K562 (cell line): Measurements from ENCODE around the gene RACK1. TPM values are rescaled to one million over a fixed set of nuclear protein-coding genes. Genes with fewer than 3 reads are reported as not detected.
A peak's percentile ranks its signal among the peaks of the same experiment; 100 is the strongest.

Experiments used
- ATAC-seq: fragments of 200-7000 bp; cut with Tn5 transposase; 3 replicates; pipeline ENCODE4 v1.9.1; 2020; ENCODE audit warnings: moderate library complexity
- BruUV-seq: library from RNA; stranded (reverse); fragments of 400-500 nt; replicated peaks from 2 replicates; lab custom pipeline; 2021; lab: Mats Ljungman, UMichigan
- CTCF ChIA-PET: fragments of 300-600 bp; formaldehyde crosslinking; extraction: SDS; loops from one replicate; lab custom pipeline; 2021; ENCODE audit warnings: low intra/inter-chr PET ratio; lab: Yijun Ruan, JAX
- POLR2A ChIA-PET: fragments of 300-600, 350-650 bp; sonication (Branson Sonifier 250); formaldehyde crosslinking; extraction: SDS; loops from one replicate; lab custom pipeline; 2021; ENCODE audit warnings: antibody characterized with exemption, inconsistent platforms; lab: Yijun Ruan, JAX
- DNase-seq, 4 experiments: peaks; one replicate each; pipeline versions ENCODE4 v3.0.0 to v3.0.0-alpha.2; 2011 to 2018; ENCODE audit warnings: low spot score in 3 of 4, mixed read lengths in 3 of 4; ENCODE audit errors: extremely low read depth in 1 of 4
- FAIRE-seq: peaks from 2 replicates; lab custom pipeline; 2011; peaks lifted over from hg19 to GRCh38; lab: Jason Lieb, UNC
- H2AFZ ChIP-seq: 2 replicates; pipeline ENCODE4 v1.6.0; 2011; ENCODE audit warnings: low read depth, low read length, control low read depth, inconsistent platforms
- H3K27ac ChIP-seq: fragments of 200-600 bp; 3 replicates; pipeline ENCODE4 v1.8.0; 2011; ENCODE audit warnings: low read depth, mild to moderate bottlenecking, control low read depth, inconsistent platforms, low read length, moderate library complexity, mixed read lengths; ENCODE audit errors: extremely low read depth
- H3K27me3 ChIP-seq, 2 experiments: fragments of 300-600 bp in 1 of 2; 2 replicates in 1 of 2; 3 replicates in 1 of 2; pipeline versions ENCODE4 v1.6.0 to v1.8.0; 2011; ENCODE audit warnings: inconsistent platforms in 2 of 2, low read length in 2 of 2, mild to moderate bottlenecking in 1 of 2, mixed read lengths in 1 of 2, moderate library complexity in 1 of 2; ENCODE audit not compliant: control insufficient read depth in 2 of 2, insufficient read depth in 2 of 2
- H3K36me3 ChIP-seq: fragments of 300-600 bp; 3 replicates; pipeline ENCODE4 v1.8.0; 2011; ENCODE audit warnings: mild to moderate bottlenecking, low read length, inconsistent platforms; ENCODE audit not compliant: control insufficient read depth, insufficient read depth
- H3K4me1 ChIP-seq, 2 experiments: fragments of 200-600 bp in 1 of 2; replicated peaks in 1 of 2; 2 replicates in 1 of 2; 3 replicates in 1 of 2; pipeline versions ENCODE4 v1.5.1 to v1.8.0; 2011; ENCODE audit warnings: inconsistent platforms in 2 of 2, low read length in 2 of 2, mild to moderate bottlenecking in 1 of 2, mixed read lengths in 1 of 2, moderate library complexity in 1 of 2; ENCODE audit not compliant: control insufficient read depth in 2 of 2, insufficient read depth in 2 of 2
- H3K4me2 ChIP-seq: 2 replicates; pipeline ENCODE4 v1.6.1; 2011; ENCODE audit warnings: low read length, control low read depth, inconsistent platforms, mixed read lengths; ENCODE audit not compliant: insufficient read depth
- H3K4me3 ChIP-seq: fragments of 200-600 bp; sonication (generic), shearing (Covaris generic); 2 replicates; pipeline ENCODE4 v1.5.1; 2016; ENCODE audit warnings: control low read depth, inconsistent platforms
- H3K79me2 ChIP-seq: fragments of 200-600 bp; 3 replicates; pipeline ENCODE4 v1.8.0; 2011; ENCODE audit warnings: low read length, inconsistent platforms; ENCODE audit not compliant: control insufficient read depth, insufficient read depth
- H3K9ac ChIP-seq, 2 experiments: 2 replicates each; pipeline versions ENCODE4 v1.6.0 to v1.6.1; 2011; ENCODE audit warnings: low read depth in 2 of 2, low read length in 2 of 2, control low read depth in 1 of 2, inconsistent platforms in 1 of 2, mild to moderate bottlenecking in 1 of 2, mixed read lengths in 1 of 2; ENCODE audit not compliant: insufficient read depth in 1 of 2
- H3K9me1 ChIP-seq: one replicate; pipeline ENCODE4 v1.6.0; 2011; ENCODE audit warnings: inconsistent platforms, mild to moderate bottlenecking, low read length, moderate library complexity; ENCODE audit not compliant: control insufficient read depth, insufficient read depth
- H3K9me3 ChIP-seq: replicated peaks from 2 replicates; pipeline ENCODE4 v1.5.1; 2011; ENCODE audit warnings: low read depth, low read length, inconsistent platforms; ENCODE audit not compliant: control insufficient read depth, insufficient read depth
- H4K20me1 ChIP-seq: replicated peaks from 2 replicates; pipeline ENCODE4 v1.6.1; 2011; ENCODE audit warnings: low read length, inconsistent platforms, mixed read lengths; ENCODE audit not compliant: control insufficient read depth, insufficient read depth
- BCOR ChIP-seq: fragments of 450-650 bp; IDR thresholded peaks from 2 replicates; pipeline ENCODE4 v1.6.1; 2016
- CHCHD3 ChIP-seq: fragments of 250-450 bp; sonication (Bioruptor Pico); IDR thresholded peaks from 2 replicates; pipeline ENCODE4 v2.1.2; 2022; ENCODE audit warnings: mild to moderate bottlenecking
- CHD1 ChIP-seq: fragments of 200-600 bp; sonication (generic); IDR thresholded peaks from one replicate; pipeline ENCODE4 v1.6.1; 2012; ENCODE audit warnings: mild to moderate bottlenecking, moderate library complexity, low read length, inconsistent platforms
- CTBP1 ChIP-seq: fragments of 450-650 bp; IDR thresholded peaks from 2 replicates; pipeline ENCODE4 v1.6.1; 2016; ENCODE audit warnings: borderline replicate concordance
- E2F4 ChIP-seq: sonication (generic); formaldehyde crosslinking; IDR thresholded peaks from 2 replicates; pipeline ENCODE4 v1.8.0; 2022; ENCODE audit warnings: mild to moderate bottlenecking, low read depth, missing genetic modification reagents
- GATAD2B ChIP-seq: fragments of 450-650 bp; IDR thresholded peaks from 2 replicates; pipeline ENCODE4 v1.6.1; 2017; ENCODE audit warnings: mild to moderate bottlenecking, borderline replicate concordance
- KDM1A ChIP-seq, 2 experiments: fragments of 450-650 bp; IDR thresholded peaks; 2 replicates each; pipeline ENCODE4 v1.6.1; 2016; ENCODE audit warnings: mild to moderate bottlenecking in 2 of 2
- POLR2G ChIP-seq: fragments of 200-400 bp; formaldehyde crosslinking; IDR thresholded peaks from 2 replicates; pipeline ENCODE4 v1.6.1; 2017; ENCODE audit warnings: low read depth, mild to moderate bottlenecking, antibody characterized with exemption, low read length, moderate library complexity
- SAFB ChIP-seq: fragments of 200-400 bp; formaldehyde crosslinking; IDR thresholded peaks from 2 replicates; pipeline ENCODE4 v1.6.1; 2017; ENCODE audit warnings: low read depth, low read length, borderline replicate concordance
- SRSF3 ChIP-seq: fragments of 200-400 bp; formaldehyde crosslinking; IDR thresholded peaks from 2 replicates; pipeline ENCODE4 v1.6.1; 2016; ENCODE audit warnings: mild to moderate bottlenecking, low read length, moderate library complexity; ENCODE audit not compliant: insufficient read depth
- STAT5A ChIP-seq: IDR thresholded peaks from 2 replicates; pipeline ENCODE4 v1.6.1; 2012; ENCODE audit warnings: low read length, inconsistent platforms, borderline replicate concordance
- XRCC5 ChIP-seq: fragments of 200-400 bp; formaldehyde crosslinking; IDR thresholded peaks from 2 replicates; pipeline ENCODE4 v1.6.1; 2017; ENCODE audit warnings: low read depth, mild to moderate bottlenecking, low read length
- ZEB2 ChIP-seq: fragments of 450-650 bp; IDR thresholded peaks from 2 replicates; pipeline ENCODE4 v1.6.1; 2016
- ZNF41 ChIP-seq: fragments of 250-450 bp; sonication (Bioruptor Pico); conservative IDR thresholded peaks from 2 replicates; pipeline ENCODE4 v1.4.0; 2020; ENCODE audit warnings: mild to moderate bottlenecking
- WGBS: fragments of 100-300 bp; shearing (Covaris generic); methylation state at CpG from one replicate; pipeline ENCODE4 v1.1.6; 2016; ENCODE audit warnings: low coverage, mixed read lengths; ENCODE audit not compliant: insufficient coverage; ENCODE audit errors: missing lambda C conversion rate; 5-methylcytosine and 5-hydroxymethylcytosine counted together
- in situ Hi-C: fragments of 300-500 bp; cut with MboI; formaldehyde crosslinking; loops from 4 replicates; pipeline ENCODE4 v1.15.0; 2018; ENCODE audit warnings: inconsistent platforms, mixed read lengths
- intact Hi-C: fragments of 100-400 bp; cut with micrococcal nuclease; formaldehyde crosslinking; loops from 2 replicates; pipeline ENCODE4 v1.14.2; 2022
- polyA plus RNA-seq, 8 experiments: library from polyadenylated mRNA; depleted of rRNA in 4 of 8; stranded (reverse) in 5 of 8; unstranded in 3 of 8; fragments of >200 nt; fragmentation: Nextera tagmentation in 2 of 8; fragmentation: Illumina TruSeq in 1 of 8; extraction: Ambion mirVana in 2 of 8; extraction: Trizol in 1 of 8; gene quantifications; 2 replicates each; pipeline versions ENCODE4 v1.2.1 to v1.2.3, GENCODE V29; 2011 to 2014; ENCODE audit warnings: inconsistent platforms in 1 of 8, missing spikeins in 1 of 8
- total RNA-seq, 7 experiments: library from RNA; depleted of rRNA in 6 of 7; stranded (reverse); fragments of >200 nt in 6 of 7; fragmentation: Illumina TruSeq in 2 of 7; extraction: Trizol in 2 of 7; gene quantifications; 2 replicates each; pipeline versions ENCODE4 v1.2.1 to v1.2.3, GENCODE V29; 2011 to 2021; ENCODE audit warnings: low replicate concordance in 1 of 7
- TF ChIP-seq, protein P1 (sequence below): sonication (generic); formaldehyde crosslinking; IDR thresholded peaks from 2 replicates; pipeline ENCODE4 v1.8.1; 2023; ENCODE audit warnings: mild to moderate bottlenecking, missing genetic modification reagents

Gene RACK1
- total and polyA plus RNA-seq, 9 of the 15 experiments (the other 6 are each of a cell fraction or from before 2014, with no cell fraction given), result 2,303 to 5,311 (median 3,833) TPM

GRCh38 chr5:181245427-181246275, 1.9 kb upstream of the RACK1 start:
- Histone ChIP-seq H3K9me3 (no peaks in the 10 kb centered on the region), H3K27me3 (no peaks in the 10 kb centered on the region), H3K4me3 (peak overlapping the region; percentile 85), H3K9ac (peak overlapping the region; percentile 99 to 100), H2AFZ (peak overlapping the region; percentile 100), H4K20me1 (peaks cover 37% of the 10 kb centered on the region), H3K4me2 (peak overlapping the region; percentile 93), H3K9me1 (peaks cover 8% of the 10 kb centered on the region), H3K79me2 (peaks cover 93% of the 10 kb centered on the region), H3K4me1 (peaks cover 41% of the 10 kb centered on the region in 2 experiments; a peak in 4 of 5 replicates), H3K36me3 (peaks cover 52% of the 10 kb centered on the region), H3K27ac (peak overlapping the region; percentile 99)
- intact Hi-C loops (no loop called here), in situ Hi-C loops (no loop called here)
- CTCF ChIA-PET, result no interaction called here
- ATAC-seq (no peak), DNase-seq (peak in 1 of 4 experiments; percentile 40), FAIRE-seq (no peak)
- 10% methylated on average over 34 of the region's 34 CpGs for WGBS
- BruUV-seq, result no TSS peak
- POLR2A ChIA-PET, result interaction anchor here (0.5 to 17.5 kb wide), 7 partner anchors 9 to 442 kb away, joined by 3 to 185 read pairs (median 4); partner anchors contain the start of genes TRIM52 and TRIM7
- TF ChIP-seq, protein P1, sequence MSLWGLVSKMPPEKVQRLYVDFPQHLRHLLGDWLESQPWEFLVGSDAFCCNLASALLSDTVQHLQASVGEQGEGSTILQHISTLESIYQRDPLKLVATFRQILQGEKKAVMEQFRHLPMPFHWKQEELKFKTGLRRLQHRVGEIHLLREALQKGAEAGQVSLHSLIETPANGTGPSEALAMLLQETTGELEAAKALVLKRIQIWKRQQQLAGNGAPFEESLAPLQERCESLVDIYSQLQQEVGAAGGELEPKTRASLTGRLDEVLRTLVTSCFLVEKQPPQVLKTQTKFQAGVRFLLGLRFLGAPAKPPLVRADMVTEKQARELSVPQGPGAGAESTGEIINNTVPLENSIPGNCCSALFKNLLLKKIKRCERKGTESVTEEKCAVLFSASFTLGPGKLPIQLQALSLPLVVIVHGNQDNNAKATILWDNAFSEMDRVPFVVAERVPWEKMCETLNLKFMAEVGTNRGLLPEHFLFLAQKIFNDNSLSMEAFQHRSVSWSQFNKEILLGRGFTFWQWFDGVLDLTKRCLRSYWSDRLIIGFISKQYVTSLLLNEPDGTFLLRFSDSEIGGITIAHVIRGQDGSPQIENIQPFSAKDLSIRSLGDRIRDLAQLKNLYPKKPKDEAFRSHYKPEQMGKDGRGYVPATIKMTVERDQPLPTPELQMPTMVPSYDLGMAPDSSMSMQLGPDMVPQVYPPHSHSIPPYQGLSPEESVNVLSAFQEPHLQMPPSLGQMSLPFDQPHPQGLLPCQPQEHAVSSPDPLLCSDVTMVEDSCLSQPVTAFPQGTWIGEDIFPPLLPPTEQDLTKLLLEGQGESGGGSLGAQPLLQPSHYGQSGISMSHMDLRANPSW (CRISPR knock-in tag), result peak; percentile 62; the same call in 1 of the 2 replicates
- TF ChIP-seq KDM1A (IDR thresholded peaks at IDR 0.05) (peak in 1 of 2 experiments; percentile 12; a peak in 1 of 4 replicates), XRCC5 (peak; percentile 8; the same call in 1 of the 2 replicates), GATAD2B (no peak), CHD1 (peak; percentile 12), ZNF41 (CRISPR knock-in tag) (no peak), POLR2G (peak; percentile 33), BCOR (no peak), E2F4 (CRISPR knock-in tag) (0 out of 2 replicates have a peak, but pooled peaks have one; percentile 24), CHCHD3 (no peak), ZEB2 (0 out of 2 replicates have a peak, but pooled peaks have one; percentile 28), SAFB (no peak), CTBP1 (peak; percentile 38), SRSF3 (no peak), STAT5A (no peak)
